HFFc6 (cell line): ENCODE data around the gene CCDC86. TPM values are rescaled to one million over a fixed set of nuclear protein-coding genes. Genes with fewer than 3 reads are reported as not detected.

Experiments
- DNase-seq: peaks from one replicate; pipeline ENCODE4 v3.0.0-alpha.2; 2018
- H3K27ac Mint-ChIP-seq: 2 replicates; pipeline ENCODE4 v1.8.0; 2020; ENCODE audit warnings: mild to moderate bottlenecking, mixed read lengths
- H3K27me3 Mint-ChIP-seq: 2 replicates; pipeline ENCODE4 v1.8.0; 2021; ENCODE audit warnings: mild to moderate bottlenecking, moderate library complexity, mixed read lengths; ENCODE audit not compliant: insufficient read depth
- H3K36me3 Mint-ChIP-seq: 2 replicates; pipeline ENCODE4 v1.8.0; 2021; ENCODE audit warnings: low read depth, mixed read lengths
- H3K4me1 Mint-ChIP-seq: 2 replicates; pipeline ENCODE4 v1.8.0; 2020; ENCODE audit warnings: low read depth, mixed read lengths
- H3K4me3 Mint-ChIP-seq: 2 replicates; pipeline ENCODE4 v1.8.0; 2020; ENCODE audit warnings: mild to moderate bottlenecking, moderate library complexity, mixed read lengths
- H3K9me3 Mint-ChIP-seq: 2 replicates; pipeline ENCODE4 v1.8.0; 2020; ENCODE audit warnings: mild to moderate bottlenecking, mixed read lengths
- CTCF ChIP-seq: fragments of 200-600 bp; sonication (generic); IDR thresholded peaks from 2 replicates; pipeline ENCODE4 v1.5.0; 2021; ENCODE audit warnings: antibody characterized with exemption, mild to moderate bottlenecking
- total RNA-seq, 6 experiments: library from RNA; stranded (reverse); fragmentation: NEBNext Ultra II Directional; extraction: Animal tissue kit (Norgen Biotek cat#: 25700); gene quantifications; 2 replicates in 1 of 6; 3 replicates in 5 of 6; pipeline ENCODE4 v1.2.3, GENCODE V29; 2021

Gene CCDC86
- total RNA-seq, 6 experiments from 2014 or later: 45.4 to 66.3 (median 54.4) TPM

GRCh38 chr11:60854847-60855725 lies 13.2 kb downstream of the CCDC86 start:
- peaks cover 14% of the 10 kb centered on the region for H3K36me3 Mint-ChIP-seq
- H3K27me3 Mint-ChIP-seq: peaks cover 2% of the 10 kb centered on the region
- peaks cover 24% of the 10 kb centered on the region for H3K4me1 Mint-ChIP-seq
- no peaks in the 10 kb centered on the region for H3K9me3 Mint-ChIP-seq
- no peak for TF ChIP-seq CTCF
- no peak for DNase-seq
- H3K27ac Mint-ChIP-seq: no peak overlapping the region
- no peak overlapping the region for H3K4me3 Mint-ChIP-seq

- H3K4me3 Mint-ChIP-seq: no peak within 1 kb of the TSS
Observed at GRCh38 chr11:60855726-60856633, 14.1 kb downstream of the CCDC86 start, which contains the start of gene PTGDR2. Gene PTGDR2, minus strand, starts transcription at chr11:60855950. Its CDS starts 2,228 bp downstream, at chr11:60853722.

DNA sequence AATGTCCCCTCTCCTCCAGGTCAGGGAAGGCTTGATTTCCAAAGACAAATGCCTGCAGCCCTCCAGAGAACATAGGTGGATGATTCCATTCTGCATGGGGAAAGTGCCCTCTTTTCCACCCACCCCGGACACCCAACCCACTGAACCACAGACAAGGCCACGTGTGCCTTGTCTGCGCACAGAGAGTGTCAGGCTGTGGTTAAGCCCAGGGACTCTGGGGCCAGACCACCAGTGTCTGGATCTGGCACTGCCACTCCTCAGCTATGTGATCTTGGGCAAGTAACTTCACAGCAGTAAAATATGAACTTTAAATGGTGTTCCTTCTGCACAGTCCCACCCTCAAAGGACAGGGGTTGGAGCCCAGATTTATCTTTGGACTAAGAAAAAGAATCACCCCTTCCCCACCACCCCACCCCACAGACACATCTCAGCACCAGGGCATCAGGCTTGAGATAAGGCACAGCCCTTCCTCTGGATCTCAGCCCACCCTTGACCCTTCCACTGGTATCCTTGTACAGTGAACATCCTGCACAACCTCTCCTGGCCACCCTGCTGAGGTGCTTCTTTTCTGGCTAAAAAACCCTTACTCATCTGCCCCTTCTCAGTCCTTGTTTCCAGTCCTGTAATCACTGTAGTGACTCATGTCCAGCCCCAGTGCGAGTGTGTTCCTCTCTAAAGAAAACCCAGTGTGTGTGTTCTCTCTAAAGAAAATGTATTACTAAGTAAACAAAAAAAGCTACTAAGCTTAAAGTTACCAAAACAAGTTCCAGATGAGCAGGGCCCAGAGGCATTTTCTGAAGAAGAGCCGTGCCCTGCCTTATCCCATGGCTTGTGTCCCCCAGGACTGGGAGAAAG lies 15.7 kb downstream of the CCDC86 start:
- no peak overlapping the region for H3K4me3 Mint-ChIP-seq
- H3K4me1 Mint-ChIP-seq: peaks cover 24% of the 10 kb centered on the region
- DNase-seq: peak; percentile 30
- H3K9me3 Mint-ChIP-seq: no peaks in the 10 kb centered on the region
- TF ChIP-seq CTCF: no peak
- peak overlapping the region; percentile 59; the same call in 1 of the 2 replicates for H3K27ac Mint-ChIP-seq
- no peaks in the 10 kb centered on the region for H3K36me3 Mint-ChIP-seq
- H3K27me3 Mint-ChIP-seq: peaks cover 7% of the 10 kb centered on the region

More at GRCh38 chr11:60855726-60856633, 14.1 kb downstream of the CCDC86 start, which contains the start of gene PTGDR2:
- Mint-ChIP-seq H3K4me1 (peaks cover 24% of the 10 kb centered on the region), H3K27ac (no peak within 1 kb of the TSS), H3K27me3 (peaks cover 2% of the 10 kb centered on the region), H3K36me3 (peaks cover 9% of the 10 kb centered on the region), H3K9me3 (no peaks in the 10 kb centered on the region)
- DNase-seq: no peak
- no peak for TF ChIP-seq CTCF

GRCh38 chr11:60858236-60858635 lies 16.3 kb downstream of the CCDC86 start:
- no peak for TF ChIP-seq CTCF
- Mint-ChIP-seq H3K9me3 (no peaks in the 10 kb centered on the region), H3K36me3 (no peaks in the 10 kb centered on the region), H3K27me3 (peaks cover 12% of the 10 kb centered on the region), H3K4me1 (peaks cover 24% of the 10 kb centered on the region), H3K4me3 (no peak overlapping the region), H3K27ac (peak overlapping the region; percentile 59; the same call in 1 of the 2 replicates)
- no peak for DNase-seq
